ENCODE data around the gene SERPINB6. TPM values are rescaled to one million over a fixed set of nuclear protein-coding genes. Genes with fewer than 3 reads are reported as not detected.
A peak's percentile ranks its signal among the peaks of the same experiment; 100 is the strongest.
"Not testable (repeated sequence)": the region's sequence is repeated elsewhere in the genome, so short reads cannot be mapped to it uniquely, and the experiment has no call there.

Gene SERPINB6
- polyA plus RNA-seq, 2 of the 4 experiments (the other 2 are of a cell fraction) = 104 to 126 TPM

DNA sequence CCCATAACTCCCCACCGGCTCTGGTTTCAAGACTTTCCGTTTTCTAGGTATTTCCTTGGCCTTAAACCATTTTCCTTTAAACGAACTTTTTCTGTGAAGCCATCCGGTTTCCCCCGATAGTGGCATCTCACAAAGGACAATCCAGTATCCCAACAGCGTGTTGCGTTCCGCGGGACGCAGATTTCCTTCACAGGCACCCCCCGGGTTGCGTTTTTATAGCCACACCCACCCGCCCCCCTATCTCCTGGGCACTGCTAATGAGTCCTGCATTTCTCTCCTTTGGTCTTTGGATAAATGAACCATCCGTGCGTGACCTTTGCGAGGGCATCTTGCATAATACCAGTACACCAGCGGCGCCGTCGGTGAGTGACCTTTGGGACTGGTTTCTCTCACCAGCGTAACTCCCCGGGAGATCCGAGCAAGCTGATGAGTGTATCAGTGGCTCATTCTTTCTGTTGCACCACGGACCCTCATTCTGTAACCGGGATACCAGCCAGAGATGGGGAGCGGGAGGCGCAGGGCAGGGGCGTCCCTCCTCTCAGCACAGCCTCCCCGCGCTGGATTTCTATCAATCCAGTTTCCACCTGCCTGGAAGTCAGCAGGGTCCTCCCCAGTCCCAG is 27.7 kb upstream of the SERPINB6 start:
- peak; percentile 65 to 69 for ATAC-seq
- TF ChIP-seq CEBPB (IDR thresholded peaks at IDR 0.05) (peak; percentile 47 to 52; a peak in 3 of 4 replicates), RFX5 (IDR thresholded peaks at IDR 0.05) (no peak), CHD4 (IDR thresholded peaks at IDR 0.05; ENCODE audit: borderline replicate concordance) (no peak), POLR2A (IDR thresholded peaks at IDR 0.05; ENCODE audit: low read length) (peak; percentile 12; the same call in 1 of the 2 replicates)
- no peak for FAIRE-seq
- Histone ChIP-seq H3K27ac (peak overlapping the region; percentile 70 to 75), H3K4me1 (peaks cover 23% of the 10 kb centered on the region), H3K9me3 (no peaks in the 10 kb centered on the region), H3K4me2 (peak overlapping the region; percentile 91), H3K4me3 (peak overlapping the region; percentile 69)
- ChIA-PET POLR2A (interaction anchor here (0.6 to 2.1 kb wide), 11 partner anchors 10 to 921 kb away, joined by 3 to 22 read pairs (median 3); partner anchors contain the start of genes RIPK1, SERPINB1 and WRNIP1), CTCF (interaction anchor here (0.6 to 1.7 kb wide), 8 partner anchors 17 to 254 kb away, joined by 3 to 7 read pairs (median 4); no protein-coding TSS in a partner anchor)
- 1% methylated on average over 26 of the region's 30 CpGs for WGBS (ENCODE audit: missing lambda C conversion rate)
- DNase-seq (ENCODE audit: low read depth in 1 of 2, low spot score in 1 of 2) = peak in 1 of 2 experiments; percentile 72

DNA sequence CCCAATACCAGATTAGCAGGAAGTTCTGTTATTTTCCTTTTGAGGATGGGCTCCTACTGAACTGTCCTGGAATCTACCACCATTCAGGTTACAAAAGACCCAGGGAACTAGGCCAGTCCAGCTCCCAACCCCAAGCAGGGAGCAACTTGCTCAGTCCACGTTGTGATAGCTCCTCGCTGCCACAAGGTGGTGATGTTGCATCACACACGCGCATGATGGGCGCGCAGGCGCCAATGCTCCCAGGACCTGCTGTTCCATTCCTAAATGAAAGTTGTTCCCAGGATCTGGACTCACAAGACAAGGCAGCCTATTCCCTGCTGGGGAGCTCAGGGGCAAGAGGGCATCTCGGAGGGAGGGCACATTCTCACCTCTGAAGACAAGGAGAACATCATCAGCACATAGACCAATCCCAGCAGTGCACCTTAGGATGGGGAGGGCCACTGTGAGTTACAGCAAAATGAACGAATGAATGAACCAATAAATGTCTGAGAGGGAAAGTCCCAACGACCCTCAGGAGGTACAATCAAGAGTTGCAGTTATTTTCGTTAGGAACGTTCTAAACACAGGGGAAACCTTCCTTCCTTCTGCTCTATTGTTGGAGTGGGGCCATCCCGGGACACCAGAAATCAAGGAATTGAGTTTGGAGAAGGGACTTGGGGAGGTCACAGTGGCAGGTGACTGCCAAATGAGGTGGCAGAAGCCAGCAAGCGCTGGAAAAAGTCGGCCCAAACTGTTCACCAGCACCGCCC is 27.1 kb upstream of the SERPINB6 start:
- 6% methylated on average over 9 of the region's 16 CpGs for WGBS (ENCODE audit: missing lambda C conversion rate)
- TF ChIP-seq RAD21 (conservative IDR thresholded peaks at IDR 0.05 in 1 of 2, IDR thresholded peaks at IDR 0.05 in 1 of 2) (peak; percentile 51 to 73), SMC3 (IDR thresholded peaks at IDR 0.05) (peak; percentile 61)
- TF ChIP-seq, protein P1, sequence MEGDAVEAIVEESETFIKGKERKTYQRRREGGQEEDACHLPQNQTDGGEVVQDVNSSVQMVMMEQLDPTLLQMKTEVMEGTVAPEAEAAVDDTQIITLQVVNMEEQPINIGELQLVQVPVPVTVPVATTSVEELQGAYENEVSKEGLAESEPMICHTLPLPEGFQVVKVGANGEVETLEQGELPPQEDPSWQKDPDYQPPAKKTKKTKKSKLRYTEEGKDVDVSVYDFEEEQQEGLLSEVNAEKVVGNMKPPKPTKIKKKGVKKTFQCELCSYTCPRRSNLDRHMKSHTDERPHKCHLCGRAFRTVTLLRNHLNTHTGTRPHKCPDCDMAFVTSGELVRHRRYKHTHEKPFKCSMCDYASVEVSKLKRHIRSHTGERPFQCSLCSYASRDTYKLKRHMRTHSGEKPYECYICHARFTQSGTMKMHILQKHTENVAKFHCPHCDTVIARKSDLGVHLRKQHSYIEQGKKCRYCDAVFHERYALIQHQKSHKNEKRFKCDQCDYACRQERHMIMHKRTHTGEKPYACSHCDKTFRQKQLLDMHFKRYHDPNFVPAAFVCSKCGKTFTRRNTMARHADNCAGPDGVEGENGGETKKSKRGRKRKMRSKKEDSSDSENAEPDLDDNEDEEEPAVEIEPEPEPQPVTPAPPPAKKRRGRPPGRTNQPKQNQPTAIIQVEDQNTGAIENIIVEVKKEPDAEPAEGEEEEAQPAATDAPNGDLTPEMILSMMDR (IDR thresholded peaks at IDR 0.05) = peak; percentile 42; the same call in 2 of the 3 replicates

DNA sequence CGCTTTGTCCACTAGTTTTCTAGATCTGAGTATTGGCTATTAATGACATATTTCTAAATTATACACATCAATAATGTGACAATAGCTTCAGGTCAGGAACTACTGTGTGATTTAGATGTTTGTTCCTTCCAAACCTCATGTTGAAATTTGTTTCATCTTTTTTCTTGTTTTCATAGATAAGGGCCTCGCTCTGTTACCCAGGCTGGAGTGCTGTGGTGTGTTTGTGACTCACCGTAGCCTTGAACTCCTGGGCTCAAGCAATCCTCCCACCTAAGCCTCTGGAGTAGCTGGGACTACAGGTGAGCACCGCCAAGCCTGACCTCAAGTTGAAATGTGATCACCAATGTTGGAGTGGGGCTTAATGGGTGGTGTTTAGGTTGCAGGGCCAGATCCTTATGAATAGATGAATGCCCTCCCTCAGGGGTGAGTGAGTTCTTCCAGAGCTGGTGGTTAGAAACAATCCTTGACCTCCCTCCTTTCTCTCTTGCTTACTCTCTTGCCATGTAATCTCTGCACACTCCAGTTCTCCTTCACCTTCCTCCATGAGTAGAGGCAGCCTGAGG is 22.5 kb upstream of the SERPINB6 start:
- Histone ChIP-seq H3K4me1 (peaks cover 9% of the 10 kb centered on the region), H3K27ac (no peak overlapping the region), H3K4me2 (no peak overlapping the region), H3K9me3 (no peaks in the 10 kb centered on the region), H3K4me3 (no peak overlapping the region)
- TF ChIP-seq KDM1A (IDR thresholded peaks at IDR 0.05; ENCODE audit: low read depth) (no peak), CBX2 (IDR thresholded peaks at IDR 0.05; ENCODE audit: borderline replicate concordance, low read depth) (no peak), HEYL (CRISPR knock-in tag; IDR thresholded peaks at IDR 0.05) (no peak), JUN (IDR thresholded peaks at IDR 0.05) (no peak), RAD21 (conservative IDR thresholded peaks at IDR 0.05 in 1 of 2, IDR thresholded peaks at IDR 0.05 in 1 of 2) (no peak), ZNF302 (CRISPR knock-in tag; IDR thresholded peaks at IDR 0.05) (no peak), POLR2AphosphoS2 (conservative IDR thresholded peaks at IDR 0.05; ENCODE audit: low read length) (no peak), HOXB5 (CRISPR knock-in tag; IDR thresholded peaks at IDR 0.05) (no peak)
- TF ChIP-seq, protein P2, sequence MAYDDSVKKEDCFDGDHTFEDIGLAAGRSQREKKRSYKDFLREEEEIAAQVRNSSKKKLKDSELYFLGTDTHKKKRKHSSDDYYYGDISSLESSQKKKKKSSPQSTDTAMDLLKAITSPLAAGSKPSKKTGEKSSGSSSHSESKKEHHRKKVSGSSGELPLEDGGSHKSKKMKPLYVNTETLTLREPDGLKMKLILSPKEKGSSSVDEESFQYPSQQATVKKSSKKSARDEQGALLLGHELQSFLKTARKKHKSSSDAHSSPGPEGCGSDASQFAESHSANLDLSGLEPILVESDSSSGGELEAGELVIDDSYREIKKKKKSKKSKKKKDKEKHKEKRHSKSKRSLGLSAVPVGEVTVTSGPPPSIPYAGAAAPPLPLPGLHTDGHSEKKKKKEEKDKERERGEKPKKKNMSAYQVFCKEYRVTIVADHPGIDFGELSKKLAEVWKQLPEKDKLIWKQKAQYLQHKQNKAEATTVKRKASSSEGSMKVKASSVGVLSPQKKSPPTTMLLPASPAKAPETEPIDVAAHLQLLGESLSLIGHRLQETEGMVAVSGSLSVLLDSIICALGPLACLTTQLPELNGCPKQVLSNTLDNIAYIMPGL (CRISPR knock-in tag; IDR thresholded peaks at IDR 0.05; ENCODE audit: borderline replicate concordance) = no peak
- CTCF ChIA-PET = no interaction called here
- no peak for FAIRE-seq
- no peak for DNase-seq (ENCODE audit: low read depth in 1 of 2, low spot score in 1 of 2)
- no peak for ATAC-seq
- 88% methylated on average over 4 of the region's 4 CpGs for WGBS (ENCODE audit: missing lambda C conversion rate)
- POLR2A ChIA-PET = no interaction called here

More for the DNA sequence above, 27.1 kb upstream of the SERPINB6 start:
- peaks cover 23% of the 10 kb centered on the region for H3K4me1 ChIP-seq
- peak overlapping the region; percentile 91 for H3K4me2 ChIP-seq
- peak overlapping the region; percentile 69 for H3K4me3 ChIP-seq
- ChIA-PET POLR2A (interaction anchor here (0.8 to 2.1 kb wide), 5 partner anchors 9 to 70 kb away, joined by 4 to 22 read pairs (median 13); partner anchors contain the start of gene RIPK1), CTCF (interaction anchor here (0.6 to 3.1 kb wide), 9 partner anchors 9 to 249 kb away, joined by 3 to 12 read pairs (median 7); no protein-coding TSS in a partner anchor)
- ATAC-seq (peak; percentile 51 to 79), FAIRE-seq (peak; percentile 90), DNase-seq (ENCODE audit: low read depth in 1 of 2, low spot score in 1 of 2) (peak in 1 of 2 experiments; percentile 31)
- not testable (repeated sequence) for H3K9me3 ChIP-seq
- peak overlapping the region; percentile 70 to 75 for H3K27ac ChIP-seq

All from A549 (cell line).